Esophagus mucosa (tissue), 1 donor: ENCODE data around the gene SORCS2. TPM values are rescaled to one million over a fixed set of nuclear protein-coding genes. Genes with fewer than 3 reads are reported as not detected.

Experiments
- ATAC-seq: fragments of 200-7000 bp; cut with Tn5 transposase; one replicate; pipeline ENCODE4 v1.9.1; 2020
- total RNA-seq: library from RNA; stranded (reverse); gene quantifications from one replicate; pipeline ENCODE4 v1.2.4, GENCODE V29; 2023
- donor health status: DM: yes; HTN: yes; CAD: no.

SORCS2 gene
- total RNA-seq, 1 donor from 2014 or later: 5.0 TPM

DNA sequence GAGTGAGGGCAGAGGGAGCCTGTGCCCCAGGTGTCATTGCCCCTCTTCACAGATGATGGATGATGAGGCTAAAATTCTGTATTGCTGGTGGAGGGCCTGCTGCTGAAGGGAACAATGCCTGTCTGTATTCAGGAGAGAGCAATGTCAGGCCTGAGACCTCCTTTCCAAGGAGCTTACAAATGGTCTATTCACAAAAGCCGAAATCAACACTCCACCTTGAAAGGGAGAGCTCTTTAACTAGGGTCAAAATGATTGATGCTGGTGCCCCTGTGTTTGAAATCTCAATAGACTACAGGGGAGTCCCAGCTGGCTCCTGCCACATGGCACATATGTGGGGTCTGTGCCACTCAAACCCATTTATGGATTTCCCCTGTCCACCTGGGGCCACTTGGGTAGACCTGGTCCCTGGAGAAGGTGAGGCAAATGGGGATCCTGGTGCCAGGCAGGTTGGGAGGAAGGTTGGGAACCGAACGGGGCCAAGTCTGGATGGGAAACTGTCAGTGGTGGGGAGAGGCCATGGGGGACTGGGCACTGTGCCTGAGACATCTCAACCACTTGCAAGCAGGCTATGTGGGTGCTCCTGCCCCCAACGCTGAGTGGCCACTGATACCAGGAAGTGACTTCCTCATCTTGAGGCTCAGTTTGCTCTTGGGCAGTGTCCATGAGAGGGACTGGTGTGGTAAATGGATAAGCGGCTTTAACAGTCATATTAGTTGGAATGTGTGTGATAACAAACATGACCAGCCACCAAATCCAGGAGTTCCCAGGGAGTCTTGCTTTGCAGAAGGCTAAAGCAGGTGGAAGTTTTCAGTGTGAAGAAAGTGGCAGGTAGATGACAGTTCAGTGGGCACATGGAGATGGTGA, 466.2 kb downstream of the SORCS2 start:
- ATAC-seq: no peak

DNA sequence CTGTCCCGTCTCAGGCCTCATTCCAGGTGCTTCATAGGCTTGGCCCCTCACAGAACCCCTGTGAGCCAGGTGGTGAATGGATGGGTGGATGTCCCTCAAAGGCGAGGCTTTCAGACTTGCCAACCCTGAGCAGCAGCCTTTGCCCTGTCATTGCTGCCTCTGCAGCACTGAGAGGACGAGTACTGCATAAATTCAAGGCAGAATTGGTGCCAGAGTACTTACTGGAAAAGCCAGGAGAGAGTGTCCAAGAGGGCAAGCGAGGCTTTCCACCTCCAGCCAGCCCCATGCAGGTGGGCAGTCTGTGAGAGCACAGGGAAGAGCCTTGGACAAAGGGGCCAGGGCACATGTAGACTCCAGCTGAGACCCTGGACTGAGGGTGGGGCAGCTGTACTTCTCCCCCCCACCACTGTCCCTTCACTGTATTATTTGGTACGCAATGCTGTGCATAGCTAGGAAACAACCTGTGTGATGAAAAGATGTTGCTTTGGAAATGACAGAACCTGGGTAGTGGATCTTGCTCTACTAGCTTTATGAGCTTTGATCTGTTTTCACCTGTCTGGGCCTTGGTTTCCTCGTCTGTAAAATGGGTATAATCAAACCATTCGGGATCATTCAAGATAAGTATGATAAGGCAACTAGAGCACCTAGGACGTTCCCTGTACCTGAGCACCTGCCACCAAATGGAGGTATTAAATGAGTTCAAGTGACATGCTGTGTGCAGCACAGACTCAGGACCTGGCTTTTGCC, 467.3 kb downstream of the SORCS2 start:
- no peak for ATAC-seq

DNA sequence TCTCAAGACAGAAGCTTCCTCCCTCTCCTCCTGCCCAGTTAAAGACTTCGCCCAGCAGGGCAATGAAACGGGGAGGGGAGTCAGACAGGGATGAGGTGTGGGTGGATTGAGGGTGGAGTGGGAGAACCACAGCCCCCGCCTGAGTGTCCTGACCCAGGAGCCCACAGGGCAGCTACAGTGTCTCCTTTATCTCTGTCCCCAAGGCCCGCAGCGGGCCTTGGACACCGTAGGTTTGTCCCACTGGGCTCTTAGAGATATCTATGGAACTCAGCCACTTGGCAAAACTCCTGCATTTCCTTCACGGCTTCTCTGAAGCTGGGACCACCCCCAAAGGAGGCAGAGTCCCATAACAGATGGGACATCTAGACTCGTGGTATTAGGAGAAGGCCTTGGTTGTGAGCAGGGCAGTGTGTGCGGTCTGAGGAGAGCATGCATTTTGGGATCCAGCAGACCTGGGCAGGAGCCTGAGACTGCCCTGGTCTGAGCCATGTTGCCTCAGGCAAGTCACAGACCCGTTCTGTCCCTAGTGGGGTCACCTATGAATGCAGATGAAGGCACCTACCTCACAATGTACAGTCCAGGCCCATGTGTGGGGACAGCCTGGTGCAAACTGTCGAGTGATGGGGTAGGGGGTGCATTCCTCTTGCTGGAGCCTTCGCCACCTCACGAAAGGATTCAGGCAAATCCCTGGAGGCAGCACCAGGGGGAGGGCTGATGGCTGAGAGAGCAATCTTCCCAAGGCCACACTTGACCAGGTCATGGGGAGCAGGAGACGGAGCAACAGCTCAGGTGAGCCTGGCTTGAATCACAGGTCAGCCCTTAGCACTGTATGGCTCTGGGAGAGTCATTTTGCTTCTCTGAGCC, 468.1 kb downstream of the SORCS2 start:
- no peak for ATAC-seq

DNA sequence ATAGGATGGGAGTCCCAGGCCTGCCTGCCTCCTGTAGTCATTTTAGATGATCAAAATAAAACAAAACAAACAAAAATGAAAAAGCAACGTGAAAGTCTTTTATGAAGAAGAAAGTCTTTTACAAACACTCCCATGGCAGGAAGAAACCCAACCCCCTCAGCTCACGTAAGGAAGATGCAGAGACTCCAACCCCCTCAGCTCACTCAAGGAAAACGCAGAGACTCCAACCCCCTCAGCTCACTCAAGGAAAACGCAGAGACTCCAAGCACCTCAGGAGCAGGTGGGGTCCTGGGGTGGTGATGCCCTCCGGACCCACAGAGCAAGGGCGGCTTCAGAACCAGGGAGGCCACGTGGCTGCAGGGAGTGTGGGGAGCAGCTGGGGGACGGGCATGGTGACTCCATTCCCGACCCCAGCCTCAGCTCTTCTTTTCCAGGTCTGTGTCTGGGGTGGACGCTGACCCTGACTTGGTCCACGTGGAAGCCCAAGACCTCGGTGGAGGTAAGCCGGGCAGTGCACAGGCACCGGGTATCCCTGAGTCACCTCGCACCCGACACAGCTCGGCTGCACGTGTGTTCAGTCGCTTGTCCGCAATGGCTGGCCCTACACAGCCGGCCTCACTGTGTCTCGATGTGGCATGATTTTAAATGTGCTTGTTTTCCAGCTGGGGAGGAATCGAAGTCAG, 468.9 kb downstream of the SORCS2 start:
- ATAC-seq: no peak

DNA sequence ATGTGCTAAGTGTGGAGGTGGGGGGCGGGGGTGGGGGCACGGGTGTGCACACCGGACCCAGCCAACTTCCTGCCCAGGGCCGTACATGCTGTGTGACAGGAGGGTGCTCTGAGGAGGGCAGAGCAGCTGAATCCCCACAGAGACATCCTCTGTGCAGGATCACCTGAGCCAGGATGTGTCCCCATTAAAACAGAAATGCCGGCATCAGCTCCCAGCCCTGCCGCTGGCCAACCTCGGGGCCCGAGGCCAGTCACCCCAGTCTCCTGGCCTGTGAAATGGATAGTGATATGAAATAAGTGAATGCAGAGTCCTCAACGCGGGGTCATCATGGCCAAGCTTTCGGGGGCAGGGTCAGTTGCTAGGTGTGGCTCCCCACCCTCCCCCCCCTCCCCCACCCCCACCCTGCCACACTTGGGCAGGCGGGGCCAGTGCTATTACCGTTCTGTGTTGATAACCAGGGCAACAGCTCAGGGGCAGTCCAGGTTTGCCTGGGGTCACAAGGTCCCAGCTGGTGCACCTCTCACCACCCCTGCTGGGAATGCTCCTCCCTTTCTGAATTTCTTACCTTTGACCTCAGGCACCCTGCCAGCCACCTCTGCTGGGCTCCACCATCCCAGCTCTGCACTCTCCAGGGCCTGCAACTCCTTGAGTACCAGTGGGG, 469.6 kb downstream of the SORCS2 start:
- no peak for ATAC-seq

DNA sequence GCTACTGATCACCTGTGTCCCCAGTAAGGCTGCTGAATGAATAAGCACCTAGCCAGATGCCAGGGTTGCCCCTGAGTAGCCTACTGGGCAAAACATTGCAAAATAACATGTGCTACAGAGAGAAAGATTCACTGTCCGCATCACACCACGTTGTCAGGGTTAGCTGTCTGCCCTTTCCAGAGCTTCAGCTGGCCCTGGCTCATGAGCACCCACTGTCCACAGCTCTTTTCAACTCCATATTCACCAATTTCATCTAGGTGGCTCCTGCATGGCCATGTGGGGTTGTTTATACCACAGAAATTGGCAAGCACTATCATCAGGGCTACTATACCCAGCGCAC, 470.1 kb downstream of the SORCS2 start:
- ATAC-seq: no peak

DNA sequence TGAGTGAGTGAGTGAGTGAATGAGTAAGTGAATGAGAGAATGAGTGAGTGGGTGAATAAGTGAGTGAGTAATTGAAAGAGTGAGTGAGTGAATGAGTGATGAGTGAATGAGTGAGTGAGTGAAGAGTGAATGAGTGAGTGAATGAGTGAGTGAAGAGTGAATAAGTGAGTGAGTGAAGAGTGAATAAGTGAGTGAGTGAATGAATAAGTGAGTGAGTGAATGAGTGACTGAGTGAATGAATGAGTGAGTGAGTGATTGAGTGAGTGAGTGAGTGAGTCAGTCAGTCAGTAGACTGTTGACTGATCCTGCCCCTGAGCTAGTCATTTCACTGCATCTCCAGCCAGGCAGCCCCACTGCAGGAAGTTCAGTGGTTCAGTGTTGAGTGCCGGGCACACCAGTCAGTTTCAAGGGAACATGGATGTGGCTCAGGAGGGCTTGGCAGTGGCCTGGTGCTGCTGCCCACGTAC, 470.8 kb downstream of the SORCS2 start:
- no peak for ATAC-seq

DNA sequence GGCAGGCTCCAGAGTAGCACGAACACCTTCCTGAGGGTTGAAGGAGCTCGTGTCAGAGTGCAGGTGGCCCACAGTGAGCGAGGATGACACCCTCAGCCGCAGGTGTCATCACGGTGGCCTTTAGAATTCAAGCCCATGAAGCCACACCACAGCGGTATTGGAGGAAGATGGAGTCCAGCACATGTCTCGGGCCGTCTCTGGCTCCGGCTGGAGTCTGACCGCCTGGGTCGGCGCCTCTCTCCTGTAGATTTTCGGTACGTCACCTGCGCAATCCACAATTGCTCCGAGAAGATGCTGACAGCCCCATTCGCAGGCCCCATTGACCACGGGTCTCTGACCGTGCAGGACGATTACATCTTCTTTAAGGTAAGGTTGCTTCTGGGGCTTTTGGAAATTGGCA, 471.8 kb downstream of the SORCS2 start:
- ATAC-seq: no peak

DNA sequence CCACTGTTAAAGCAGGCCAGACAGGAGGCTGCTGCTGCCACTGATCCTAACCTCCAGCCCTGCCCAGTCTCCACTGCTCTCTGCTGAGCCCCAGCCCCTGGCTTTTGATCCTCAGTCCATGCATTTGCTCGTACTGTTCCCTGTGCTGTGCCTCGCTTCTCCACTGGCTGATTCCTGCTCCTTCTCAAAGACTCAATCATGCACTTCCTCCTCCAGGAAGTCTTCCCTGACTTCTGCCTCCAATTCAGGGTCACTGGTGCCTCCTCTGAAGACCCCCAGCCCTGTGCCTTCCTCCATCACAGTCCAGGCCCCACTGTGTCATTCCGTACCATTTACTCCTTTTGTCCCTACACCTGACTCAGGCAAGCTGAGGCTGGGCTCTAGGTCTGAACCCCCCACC, 473.0 kb downstream of the SORCS2 start:
- ATAC-seq: no peak

DNA sequence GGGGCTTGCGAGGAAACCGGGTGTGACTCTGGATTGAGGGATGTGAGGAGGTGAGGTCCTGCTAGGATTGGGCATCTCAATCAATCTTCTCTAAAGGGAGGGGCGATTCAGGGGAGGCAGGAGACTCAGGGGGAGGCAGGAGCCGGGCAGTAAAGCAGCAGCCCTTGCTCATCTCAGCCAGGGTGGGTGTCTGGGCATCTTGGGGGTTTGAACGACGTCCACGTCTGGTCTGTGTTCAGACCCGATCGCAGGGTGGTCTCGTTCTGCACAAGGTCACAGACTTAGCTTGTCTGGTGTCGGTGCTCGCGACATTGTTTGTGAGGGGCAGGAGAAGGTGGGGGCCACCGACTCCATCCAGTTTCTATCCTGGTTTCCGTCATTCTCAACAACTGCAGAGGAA, 473.7 kb downstream of the SORCS2 start:
- ATAC-seq: no peak

DNA sequence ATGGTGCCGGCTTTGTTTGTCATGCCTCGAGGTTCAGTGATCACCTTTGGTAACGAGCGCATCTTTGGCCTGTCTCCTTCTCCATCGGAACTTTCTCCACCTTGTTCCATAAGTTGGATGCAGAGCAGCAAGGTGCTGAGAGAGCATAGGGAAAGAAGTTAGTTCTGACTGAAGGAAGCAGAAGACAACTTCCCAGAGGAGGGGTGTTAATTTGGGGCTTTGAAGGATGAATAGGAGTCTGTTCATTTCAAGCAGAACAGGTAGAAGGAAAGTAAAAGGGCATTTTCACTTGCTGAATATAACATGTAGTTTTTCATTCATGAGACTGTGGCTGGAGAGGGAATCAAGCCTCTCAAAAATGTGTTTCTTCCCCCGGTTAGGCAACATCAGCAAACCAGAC, 474.4 kb downstream of the SORCS2 start:
- ATAC-seq: no peak

DNA sequence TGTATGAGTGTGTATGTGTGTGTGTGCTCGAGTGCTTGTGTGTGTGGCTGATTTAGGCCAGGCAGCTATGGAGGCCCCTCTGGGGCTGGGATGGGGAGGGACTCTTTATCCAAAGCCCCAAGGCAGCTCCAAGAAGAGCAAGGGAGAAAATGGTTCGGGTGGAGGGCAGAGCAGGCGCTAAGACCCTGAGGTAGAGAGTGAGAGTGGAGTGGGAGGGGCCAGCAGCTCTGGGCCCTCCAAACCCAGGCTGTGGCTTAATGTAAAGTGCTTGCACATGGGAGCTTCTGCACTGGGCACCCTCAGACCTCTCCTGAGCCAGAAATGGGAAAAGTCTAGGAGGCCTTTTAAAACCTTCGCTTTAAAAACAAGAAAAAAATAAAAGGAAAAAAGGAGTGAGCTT, 475.9 kb downstream of the SORCS2 start:
- ATAC-seq: no peak

DNA sequence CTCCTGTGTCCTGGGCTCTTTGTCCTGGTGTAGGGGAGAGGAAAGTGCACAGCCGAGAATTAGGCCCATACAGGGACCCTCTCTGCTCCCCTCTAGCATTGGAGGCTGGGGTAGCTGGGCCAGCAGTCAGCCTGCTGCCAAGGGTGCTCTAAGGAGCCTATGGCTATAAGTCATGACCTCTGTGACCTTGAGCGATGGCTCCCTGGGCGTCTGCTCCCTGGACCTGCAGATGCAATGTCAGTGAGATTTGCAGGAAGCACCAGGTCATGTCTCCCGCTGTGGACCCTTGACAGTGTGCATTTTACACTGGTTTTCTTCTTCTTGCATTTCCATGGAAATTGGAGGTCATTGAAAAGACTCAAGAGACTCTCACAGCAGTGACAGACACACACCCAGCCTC, 476.5 kb downstream of the SORCS2 start:
- no peak for ATAC-seq

DNA sequence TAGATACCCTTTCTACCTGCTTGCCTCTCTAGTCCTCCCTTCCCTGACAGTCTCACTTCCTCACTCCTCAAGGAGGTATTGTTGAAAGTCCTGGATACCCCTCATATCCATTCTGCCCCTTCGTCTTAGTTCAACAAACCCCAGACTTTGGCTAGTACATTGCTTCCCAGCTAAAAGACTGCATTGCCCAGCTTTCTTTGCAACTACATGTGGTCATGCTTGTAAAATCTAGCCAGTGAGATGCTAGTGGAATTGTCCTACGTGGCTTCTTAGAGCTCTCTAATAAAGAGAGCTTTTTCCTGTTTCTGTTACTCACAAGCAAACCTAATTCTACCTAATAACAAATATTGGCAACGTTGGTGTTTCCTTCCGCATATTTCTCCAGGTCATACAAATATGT, 480.3 kb downstream of the SORCS2 start:
- no peak for ATAC-seq

DNA sequence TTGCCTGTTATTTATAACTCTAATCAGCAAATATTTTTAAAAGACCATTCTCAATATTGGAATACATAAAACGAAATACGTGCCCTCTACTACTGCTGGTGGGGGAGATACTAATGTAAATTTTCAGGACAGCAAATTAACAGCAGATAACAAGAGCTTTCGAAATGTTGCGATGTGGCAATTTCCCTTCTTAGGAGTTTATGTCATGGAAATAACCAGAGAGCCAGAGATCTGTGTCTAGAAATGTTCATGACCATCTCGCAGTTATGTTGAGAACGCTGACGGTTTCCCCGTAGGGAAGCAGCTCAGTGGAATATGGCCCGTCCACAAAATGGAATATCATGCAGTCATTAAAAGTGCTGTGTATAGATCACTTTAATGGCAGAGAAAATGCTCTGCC, 480.8 kb downstream of the SORCS2 start:
- ATAC-seq: no peak

DNA sequence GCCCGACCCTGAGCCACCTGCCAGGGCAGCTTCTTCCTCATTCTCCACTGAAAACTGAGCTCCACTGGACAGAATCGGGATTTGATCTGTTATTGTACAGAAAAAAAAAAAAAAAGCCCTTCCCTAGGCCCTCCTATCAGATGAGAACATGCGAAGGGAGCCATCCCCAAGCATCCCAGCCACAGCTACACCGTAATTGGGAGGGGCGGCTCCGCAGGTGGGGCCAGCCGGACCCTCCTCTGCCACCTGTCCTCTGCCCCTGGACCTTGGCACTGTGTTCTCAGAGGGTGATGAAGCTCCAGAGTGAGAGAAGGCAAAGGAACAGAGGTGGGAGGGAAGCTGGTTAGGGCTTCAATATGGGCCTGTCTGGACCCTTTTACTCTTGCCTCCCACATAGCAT, 482.4 kb downstream of the SORCS2 start:
- no peak for ATAC-seq

DNA sequence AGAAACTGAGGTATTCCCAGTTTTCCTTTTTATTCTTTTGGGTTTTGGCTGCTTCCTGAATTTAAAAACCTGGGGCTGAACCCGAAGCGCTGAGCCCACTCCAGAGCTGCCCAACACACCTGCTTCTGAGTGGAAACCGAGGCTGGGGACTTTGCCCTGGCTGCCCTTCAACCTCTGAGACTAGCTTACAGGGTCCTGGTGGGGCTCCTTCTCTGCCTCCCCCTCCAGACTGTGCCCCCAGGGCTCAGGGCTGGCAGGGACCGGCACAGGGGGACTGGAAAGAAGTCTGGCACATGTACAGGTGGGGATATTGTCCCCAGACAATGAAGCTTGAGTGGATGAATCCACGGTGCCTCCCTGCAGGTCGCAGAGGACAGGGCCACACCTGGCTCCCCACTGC, 482.8 kb downstream of the SORCS2 start:
- ATAC-seq: no peak

DNA sequence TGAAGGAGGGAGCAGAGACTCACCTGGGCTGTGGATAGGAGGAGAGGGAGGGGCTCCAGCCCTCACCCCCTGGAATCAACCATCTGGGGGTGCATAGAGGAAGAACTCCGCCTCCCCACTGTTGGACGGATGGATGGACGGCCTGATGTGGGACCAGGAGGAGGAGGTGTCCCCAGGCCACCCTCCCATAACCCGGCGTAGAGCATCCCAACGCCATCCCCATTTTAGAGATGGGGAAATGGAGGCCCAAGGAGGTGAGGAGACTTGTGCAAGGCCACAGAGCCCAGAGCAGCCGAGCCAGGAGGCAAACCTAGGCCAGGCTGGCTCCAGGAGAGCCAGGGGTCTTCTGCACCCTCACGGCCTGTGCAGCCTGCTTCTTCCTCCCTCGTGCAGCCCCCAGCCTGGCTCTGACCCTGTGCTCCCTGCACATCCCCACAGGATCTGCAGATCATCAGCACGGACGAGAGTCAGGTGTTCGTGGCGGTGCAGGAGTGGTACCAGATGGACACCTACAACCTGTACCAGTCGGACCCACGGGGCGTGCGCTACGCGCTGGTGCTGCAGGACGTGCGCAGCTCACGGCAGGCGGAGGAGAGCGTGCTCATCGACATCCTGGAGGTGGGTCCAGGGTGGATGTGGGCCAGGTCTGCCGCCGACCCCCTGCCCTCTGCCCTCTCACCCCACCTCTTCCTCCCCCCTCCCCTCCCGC, 483.4 kb downstream of the SORCS2 start:
- ATAC-seq: no peak

DNA sequence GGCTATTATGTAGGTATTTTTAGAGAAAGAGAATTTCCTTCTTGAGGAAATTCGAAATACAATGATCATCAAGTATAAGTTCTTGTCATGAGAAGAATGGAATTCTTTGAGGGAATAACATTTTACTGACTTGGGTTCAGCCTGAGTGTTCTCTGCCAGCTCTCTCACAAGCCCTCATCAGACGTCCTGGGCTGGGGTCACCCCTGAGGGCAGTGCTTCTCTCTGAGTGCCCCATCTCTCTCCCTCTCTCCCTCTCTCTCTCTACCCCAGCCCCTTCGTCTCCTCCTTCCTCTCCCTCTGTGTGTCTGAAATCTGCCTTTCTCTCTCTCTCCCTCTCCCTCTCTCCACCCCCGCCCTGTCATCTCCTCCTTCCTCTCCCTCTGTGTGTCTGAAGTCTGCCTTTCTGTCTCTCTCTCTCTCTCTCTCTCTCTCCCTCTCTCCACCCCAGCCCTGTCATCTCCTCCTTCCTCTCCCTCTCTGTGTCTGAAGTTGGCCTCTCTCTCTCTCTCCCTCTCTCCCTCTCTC, 484.1 kb downstream of the SORCS2 start:
- ATAC-seq: no peak

DNA sequence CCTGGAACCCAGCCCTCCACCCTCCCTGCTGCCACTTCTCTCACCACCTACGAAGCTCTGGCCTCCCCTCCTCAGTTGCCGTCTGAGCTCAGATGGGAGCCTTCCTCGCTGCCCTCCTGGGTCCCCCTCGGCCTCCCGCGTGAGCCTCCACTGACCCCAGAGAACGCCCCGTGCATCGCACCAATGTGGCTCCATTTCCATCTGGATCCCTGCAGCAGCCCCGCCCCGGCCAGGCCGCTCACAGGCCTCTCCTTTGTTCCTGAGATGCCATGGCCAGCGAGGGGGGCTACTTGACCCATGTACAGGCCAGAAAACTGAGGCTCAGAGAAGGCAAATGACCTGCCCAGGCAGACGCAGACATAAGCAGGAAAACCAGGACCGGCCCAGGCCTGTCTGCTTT, 484.7 kb downstream of the SORCS2 start:
- no peak for ATAC-seq

DNA sequence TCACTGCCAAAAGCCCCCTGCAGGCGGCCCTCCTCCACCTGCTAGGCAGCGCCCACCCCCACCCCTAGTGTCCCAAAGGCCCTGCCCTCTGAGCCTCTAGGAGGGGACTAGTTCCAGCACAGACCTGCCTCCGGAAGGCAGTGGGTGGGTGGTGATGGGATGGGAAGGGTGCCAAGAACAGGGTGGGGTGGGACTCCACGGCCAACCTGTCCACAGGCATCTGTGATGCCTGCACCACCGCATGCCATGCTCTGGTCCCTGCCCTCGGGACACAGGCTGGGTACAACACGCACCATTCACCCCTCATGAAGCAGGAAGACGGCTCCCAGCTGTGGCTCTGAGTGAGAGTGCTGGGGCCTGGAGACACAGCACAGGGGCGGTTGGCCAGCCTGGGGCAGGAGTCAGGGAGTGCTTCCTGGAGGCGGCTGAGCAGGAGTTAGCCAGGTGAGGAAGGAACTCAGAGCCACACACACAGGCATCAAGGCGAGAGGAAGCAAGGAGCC, 485.5 kb downstream of the SORCS2 start:
- no peak for ATAC-seq
